KMS-11 (cell line): ENCODE results near the gene LY6G5B.

Source experiments
- H2AFZ ChIP-seq: fragments of 200-600 bp; sonication (generic); 2 replicates; pipeline ENCODE4 v1.6.1; 2016; ENCODE audit warnings: antibody characterized with exemption, mixed run types, low read depth
- H3K27ac ChIP-seq: fragments of 200-600 bp; sonication (generic); 2 replicates; pipeline ENCODE4 v1.6.1; 2016; ENCODE audit warnings: mild to moderate bottlenecking, mixed run types
- H3K27me3 ChIP-seq: fragments of 200-600 bp; sonication (generic); 2 replicates; pipeline ENCODE4 v1.6.1; 2017; ENCODE audit warnings: mild to moderate bottlenecking, low read depth, mixed run types, moderate library complexity; ENCODE audit not compliant: insufficient read depth
- H3K36me3 ChIP-seq: fragments of 200-600 bp; sonication (generic); 2 replicates; pipeline ENCODE4 v1.6.1; 2017; ENCODE audit warnings: mild to moderate bottlenecking, mixed run types; ENCODE audit not compliant: insufficient read depth
- H3K4me1 ChIP-seq: fragments of 200-600 bp; sonication (generic); 2 replicates; pipeline ENCODE4 v1.6.1; 2016; ENCODE audit warnings: mild to moderate bottlenecking, low read depth, mixed run types; ENCODE audit not compliant: poor library complexity, severe bottlenecking
- H3K4me2 ChIP-seq: fragments of 200-600 bp; sonication (generic); 2 replicates; pipeline ENCODE4 v1.7.0; 2016; ENCODE audit warnings: mild to moderate bottlenecking, mixed run types
- H3K4me3 ChIP-seq: fragments of 200-600 bp; sonication (generic); IDR thresholded peaks from 2 replicates; pipeline ENCODE4 v1.6.1; 2017; ENCODE audit warnings: low read depth, low read length, mixed read lengths; ENCODE audit not compliant: insufficient read depth
- H3K79me2 ChIP-seq: fragments of 200-600 bp; sonication (generic); 2 replicates; pipeline ENCODE4 v1.6.1; 2016; ENCODE audit warnings: low read depth, mixed run types; ENCODE audit not compliant: insufficient read depth
- H3K9ac ChIP-seq: fragments of 200-600 bp; sonication (generic); 2 replicates; pipeline ENCODE4 v1.6.1; 2016; ENCODE audit warnings: mild to moderate bottlenecking, mixed run types
- H4K20me1 ChIP-seq: fragments of 200-600 bp; sonication (generic); 2 replicates; pipeline ENCODE4 v1.6.1; 2016; ENCODE audit warnings: mild to moderate bottlenecking, mixed run types; ENCODE audit not compliant: insufficient read depth
- TF ChIP-seq, protein P1 (sequence below): fragments of 200-600 bp; sonication (generic); conservative IDR thresholded peaks from 2 replicates; pipeline ENCODE4 v1.6.1; 2017; ENCODE audit warnings: low read depth, mild to moderate bottlenecking, antibody characterized with exemption, low read length, moderate library complexity, mixed read lengths

The LY6G5B gene

DNA sequence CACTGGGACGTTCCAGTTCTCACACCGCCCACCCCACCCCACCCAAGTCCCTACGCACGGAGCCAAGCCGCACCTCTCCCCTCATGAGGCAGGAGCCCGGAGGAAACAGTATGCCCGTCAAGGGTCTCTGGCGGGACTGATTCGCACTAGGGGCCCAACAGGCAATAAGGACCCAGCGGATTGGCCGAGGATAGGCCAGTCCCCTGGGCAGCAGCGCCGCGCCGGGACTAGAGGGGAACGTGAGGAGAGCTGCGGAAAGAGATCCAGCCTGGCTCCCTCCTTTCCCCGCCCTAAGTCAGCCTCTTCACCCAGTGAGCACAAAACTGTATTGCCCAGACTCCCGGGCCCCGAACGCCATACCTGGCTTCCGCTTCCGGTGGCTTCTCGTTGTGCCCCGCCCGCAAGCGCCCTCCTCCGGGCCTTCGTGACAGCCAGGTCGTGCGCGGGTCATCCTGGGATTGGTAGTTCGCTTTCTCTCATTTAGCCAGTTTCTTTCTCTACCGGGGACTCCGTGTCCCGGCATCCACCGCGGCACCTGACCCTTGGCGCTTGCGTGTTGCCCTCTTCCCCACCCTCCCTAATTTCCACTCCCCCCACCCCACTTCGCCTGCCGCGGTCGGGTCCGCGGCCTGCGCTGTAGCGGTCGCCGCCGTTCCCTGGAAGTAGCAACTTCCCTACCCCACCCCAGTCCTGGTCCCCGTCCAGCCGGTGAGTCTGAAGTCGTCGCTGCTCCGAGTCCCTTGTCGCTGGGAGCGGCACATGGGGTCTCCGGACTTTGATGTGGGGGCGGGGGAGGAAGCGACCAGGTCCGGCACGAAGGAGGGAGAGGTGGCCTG lies 4.1 kb upstream of the LY6G5B start, which contains the start of gene CSNK2B:
TSS of gene CSNK2B (plus strand) at position 580 of the 836 bp plus-strand sequence. CDS start 752 bp downstream, outside the sequence.
- Histone ChIP-seq H2AFZ (peak within 1 kb of the TSS; percentile 67), H3K4me2 (peak within 1 kb of the TSS; percentile 94), H3K27me3 (no peaks in the 10 kb centered on the region), H3K9ac (peak within 1 kb of the TSS; percentile 89), H3K79me2 (peaks cover 41% of the 10 kb centered on the region), H3K36me3 (peaks cover 4% of the 10 kb centered on the region; the same call in 1 of the 2 replicates), H4K20me1 (no peaks in the 10 kb centered on the region), H3K4me3 (peak within 1 kb of the TSS; percentile 54), H3K4me1 (peaks cover 43% of the 10 kb centered on the region), H3K27ac (peak within 1 kb of the TSS; percentile 98)
- TF ChIP-seq, protein P1, sequence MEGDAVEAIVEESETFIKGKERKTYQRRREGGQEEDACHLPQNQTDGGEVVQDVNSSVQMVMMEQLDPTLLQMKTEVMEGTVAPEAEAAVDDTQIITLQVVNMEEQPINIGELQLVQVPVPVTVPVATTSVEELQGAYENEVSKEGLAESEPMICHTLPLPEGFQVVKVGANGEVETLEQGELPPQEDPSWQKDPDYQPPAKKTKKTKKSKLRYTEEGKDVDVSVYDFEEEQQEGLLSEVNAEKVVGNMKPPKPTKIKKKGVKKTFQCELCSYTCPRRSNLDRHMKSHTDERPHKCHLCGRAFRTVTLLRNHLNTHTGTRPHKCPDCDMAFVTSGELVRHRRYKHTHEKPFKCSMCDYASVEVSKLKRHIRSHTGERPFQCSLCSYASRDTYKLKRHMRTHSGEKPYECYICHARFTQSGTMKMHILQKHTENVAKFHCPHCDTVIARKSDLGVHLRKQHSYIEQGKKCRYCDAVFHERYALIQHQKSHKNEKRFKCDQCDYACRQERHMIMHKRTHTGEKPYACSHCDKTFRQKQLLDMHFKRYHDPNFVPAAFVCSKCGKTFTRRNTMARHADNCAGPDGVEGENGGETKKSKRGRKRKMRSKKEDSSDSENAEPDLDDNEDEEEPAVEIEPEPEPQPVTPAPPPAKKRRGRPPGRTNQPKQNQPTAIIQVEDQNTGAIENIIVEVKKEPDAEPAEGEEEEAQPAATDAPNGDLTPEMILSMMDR, result no peak

DNA sequence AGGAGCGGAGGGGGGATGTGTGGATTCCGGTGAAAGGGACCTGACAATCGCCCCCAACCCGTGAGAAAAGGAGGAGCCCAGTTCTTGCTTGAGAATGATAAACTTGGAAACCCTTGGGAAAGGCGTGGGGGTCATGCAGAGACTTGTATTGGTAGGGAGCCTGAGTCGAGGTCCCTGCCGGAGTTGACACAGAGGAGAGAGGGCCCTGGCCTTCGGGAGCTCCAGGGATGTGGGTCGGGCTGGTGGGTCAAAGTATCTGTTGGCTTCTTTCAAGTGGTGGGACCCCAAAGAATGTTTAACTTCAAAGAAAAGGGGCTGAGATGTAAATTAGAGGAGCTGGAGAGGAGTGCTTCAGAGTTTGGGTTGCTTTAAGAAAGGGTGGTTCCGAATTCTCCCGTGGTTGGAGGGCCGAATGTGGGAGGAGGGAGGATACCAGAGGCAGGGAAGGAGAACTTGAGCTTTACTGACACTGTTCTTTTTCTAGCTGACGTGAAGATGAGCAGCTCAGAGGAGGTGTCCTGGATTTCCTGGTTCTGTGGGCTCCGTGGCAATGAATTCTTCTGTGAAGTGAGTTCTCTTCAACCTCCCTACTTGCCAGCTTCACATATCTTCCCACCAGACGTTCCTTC lies 3.3 kb upstream of the LY6G5B start:
- Histone ChIP-seq H3K27ac (peak overlapping the region; percentile 41), H3K79me2 (peaks cover 41% of the 10 kb centered on the region), H3K4me2 (peak overlapping the region; percentile 58), H3K9ac (peak overlapping the region; percentile 89), H3K27me3 (no peaks in the 10 kb centered on the region), H2AFZ (peak overlapping the region; percentile 67), H3K4me1 (peaks cover 36% of the 10 kb centered on the region), H4K20me1 (no peaks in the 10 kb centered on the region), H3K36me3 (peaks cover 4% of the 10 kb centered on the region; the same call in 1 of the 2 replicates), H3K4me3 (no peak overlapping the region)
- TF ChIP-seq, protein P1, result no peak

DNA sequence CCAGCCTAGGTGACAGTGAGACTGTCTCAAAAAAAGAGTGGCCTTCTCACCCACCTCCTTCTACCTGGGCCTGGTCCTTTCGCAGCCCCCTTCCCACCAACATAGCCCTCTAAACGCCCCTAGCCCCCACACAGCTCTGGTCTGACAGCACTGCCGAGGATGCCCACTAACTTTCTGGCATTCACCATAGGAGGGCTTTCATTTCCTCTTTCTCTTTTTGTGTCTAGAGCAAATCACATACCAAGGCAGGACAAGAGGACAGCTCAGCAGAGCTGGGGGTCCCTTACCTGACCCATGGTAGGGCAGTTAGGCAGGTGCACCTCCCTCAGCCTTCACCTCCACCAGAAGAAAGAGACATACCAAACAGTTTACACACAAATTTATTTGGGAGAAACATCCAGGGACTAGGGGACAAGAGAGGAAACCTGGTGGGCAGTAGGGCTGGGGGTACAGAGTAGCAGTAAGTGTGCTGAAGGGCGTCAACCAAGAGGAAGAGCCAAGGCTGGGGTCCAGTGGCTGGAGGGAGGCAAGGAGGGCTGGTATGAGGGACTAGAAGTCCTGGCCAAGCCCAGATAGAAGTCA lies 6.6 kb downstream of the LY6G5B start:
- Histone ChIP-seq H4K20me1 (no peaks in the 10 kb centered on the region), H3K4me2 (no peak overlapping the region), H3K27me3 (no peaks in the 10 kb centered on the region), H3K4me3 (no peak overlapping the region), H2AFZ (no peak overlapping the region), H3K9ac (no peak overlapping the region), H3K36me3 (no peaks in the 10 kb centered on the region), H3K79me2 (no peaks in the 10 kb centered on the region), H3K27ac (no peak overlapping the region), H3K4me1 (peaks cover 47% of the 10 kb centered on the region)
- TF ChIP-seq, protein P1, result no peak

DNA sequence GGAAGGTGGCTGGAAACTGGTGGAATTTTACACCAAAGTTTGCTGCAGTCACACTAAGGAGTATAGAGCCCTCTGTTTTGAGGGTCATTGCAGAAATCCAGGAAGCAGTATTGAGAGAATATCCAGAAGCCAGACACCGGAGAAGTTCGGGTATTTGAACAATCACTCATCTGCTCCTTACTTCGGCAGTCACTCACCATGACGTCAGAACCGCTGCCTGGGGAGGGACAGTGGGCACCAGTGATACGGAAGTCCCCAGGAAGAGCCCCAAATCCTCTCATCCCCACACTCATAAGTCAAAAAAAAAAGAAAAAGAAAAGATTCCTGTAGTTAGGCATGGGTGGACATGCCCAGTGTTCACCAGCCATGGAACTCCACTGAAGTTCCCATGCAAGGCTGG lies 7.1 kb downstream of the LY6G5B start:
- Histone ChIP-seq H3K27ac (no peak overlapping the region), H4K20me1 (no peaks in the 10 kb centered on the region), H3K27me3 (no peaks in the 10 kb centered on the region), H3K36me3 (no peaks in the 10 kb centered on the region), H2AFZ (no peak overlapping the region), H3K4me1 (peaks cover 49% of the 10 kb centered on the region), H3K79me2 (no peaks in the 10 kb centered on the region), H3K4me2 (peak overlapping the region; percentile 13; the same call in 1 of the 2 replicates), H3K4me3 (no peak overlapping the region), H3K9ac (no peak overlapping the region)
- TF ChIP-seq, protein P1, result no peak
